SK-N-SH (cell line): ENCODE results near the gene DDI2.

Experiments
- CTCF ChIP-seq: fragments of 200-600 bp; sonication (generic); IDR thresholded peaks from 2 replicates; pipeline ENCODE4 v1.6.1; 2017; ENCODE audit warnings: antibody characterized with exemption, mild to moderate bottlenecking, moderate library complexity
- EP300 ChIP-seq, 2 experiments: IDR thresholded peaks; 2 replicates each; pipeline versions ENCODE4 v1.4.0 to v1.6.1; 2012; ENCODE audit warnings: borderline replicate concordance in 1 of 2, low read depth in 1 of 2, low read length in 1 of 2
- EZH2phosphoT487 ChIP-seq: fragments of 200-600 bp; sonication (generic); IDR thresholded peaks from 2 replicates; pipeline ENCODE4 v1.6.1; 2017; ENCODE audit warnings: low read depth, mixed run types, mild to moderate bottlenecking, antibody characterized with exemption, moderate library complexity, borderline replicate concordance
- JUND ChIP-seq: IDR thresholded peaks from 2 replicates; pipeline ENCODE4 v1.4.0; 2012
- MEF2A ChIP-seq: IDR thresholded peaks from 2 replicates; pipeline ENCODE4 v1.4.0; 2012; ENCODE audit warnings: low read depth, borderline replicate concordance
- POLR2AphosphoS5 ChIP-seq: IDR thresholded peaks from 2 replicates; pipeline ENCODE4 v1.6.1; 2012; ENCODE audit warnings: low read depth, low read length
- RFX5 ChIP-seq: IDR thresholded peaks from 2 replicates; pipeline ENCODE4 v1.6.1; 2012; ENCODE audit warnings: mild to moderate bottlenecking, improper control_type of control experiment, low read length
- TAF1 ChIP-seq: IDR thresholded peaks from 2 replicates; pipeline ENCODE4 v1.6.1; 2012; ENCODE audit warnings: low read depth, mild to moderate bottlenecking, low read length, moderate library complexity, borderline replicate concordance
- TEAD4 ChIP-seq: IDR thresholded peaks from 2 replicates; pipeline ENCODE4 v1.4.0; 2012; ENCODE audit warnings: mild to moderate bottlenecking, borderline replicate concordance; ENCODE audit not compliant: insufficient read depth
- USF2 ChIP-seq: fragments of 150-350 bp; IDR thresholded peaks from 2 replicates; pipeline ENCODE4 v1.6.1; 2017; ENCODE audit warnings: antibody characterized with exemption, low read length, low read depth, borderline replicate concordance
- YY1 ChIP-seq: IDR thresholded peaks from 2 replicates; pipeline ENCODE4 v1.4.0; 2012; ENCODE audit warnings: low read depth, mild to moderate bottlenecking
- TF ChIP-seq, protein P1 (sequence below): IDR thresholded peaks from 2 replicates; pipeline ENCODE4 v1.4.0; 2012; ENCODE audit warnings: low read depth, borderline replicate concordance
- TF ChIP-seq, protein P2 (sequence below): IDR thresholded peaks from 2 replicates; pipeline ENCODE4 v1.4.0; 2012; ENCODE audit warnings: low read depth, borderline replicate concordance

- TF ChIP-seq EZH2phosphoT487 (no peak), POLR2AphosphoS5 (no peak), CTCF (no peak), EP300 (IDR thresholded peaks at IDR 0.05; ENCODE audit: borderline replicate concordance in 1 of 2, low read depth in 1 of 2, low read length in 1 of 2) (no peak), YY1 (no peak), MEF2A (no peak), TEAD4 (no peak), TAF1 (no peak), JUND (no peak), RFX5 (no peak), USF2 (no peak)
- TF ChIP-seq, protein P1, sequence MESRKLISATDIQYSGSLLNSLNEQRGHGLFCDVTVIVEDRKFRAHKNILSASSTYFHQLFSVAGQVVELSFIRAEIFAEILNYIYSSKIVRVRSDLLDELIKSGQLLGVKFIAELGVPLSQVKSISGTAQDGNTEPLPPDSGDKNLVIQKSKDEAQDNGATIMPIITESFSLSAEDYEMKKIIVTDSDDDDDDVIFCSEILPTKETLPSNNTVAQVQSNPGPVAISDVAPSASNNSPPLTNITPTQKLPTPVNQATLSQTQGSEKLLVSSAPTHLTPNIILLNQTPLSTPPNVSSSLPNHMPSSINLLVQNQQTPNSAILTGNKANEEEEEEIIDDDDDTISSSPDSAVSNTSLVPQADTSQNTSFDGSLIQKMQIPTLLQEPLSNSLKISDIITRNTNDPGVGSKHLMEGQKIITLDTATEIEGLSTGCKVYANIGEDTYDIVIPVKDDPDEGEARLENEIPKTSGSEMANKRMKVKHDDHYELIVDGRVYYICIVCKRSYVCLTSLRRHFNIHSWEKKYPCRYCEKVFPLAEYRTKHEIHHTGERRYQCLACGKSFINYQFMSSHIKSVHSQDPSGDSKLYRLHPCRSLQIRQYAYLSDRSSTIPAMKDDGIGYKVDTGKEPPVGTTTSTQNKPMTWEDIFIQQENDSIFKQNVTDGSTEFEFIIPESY = no peak
- TF ChIP-seq, protein P2, sequence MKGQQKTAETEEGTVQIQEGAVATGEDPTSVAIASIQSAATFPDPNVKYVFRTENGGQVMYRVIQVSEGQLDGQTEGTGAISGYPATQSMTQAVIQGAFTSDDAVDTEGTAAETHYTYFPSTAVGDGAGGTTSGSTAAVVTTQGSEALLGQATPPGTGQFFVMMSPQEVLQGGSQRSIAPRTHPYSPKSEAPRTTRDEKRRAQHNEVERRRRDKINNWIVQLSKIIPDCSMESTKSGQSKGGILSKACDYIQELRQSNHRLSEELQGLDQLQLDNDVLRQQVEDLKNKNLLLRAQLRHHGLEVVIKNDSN = no peak
Measured at GRCh38 chr1:15676688-15677661, 59.7 kb downstream of the DDI2 start.
